ENCODE results near the gene PTPRM. TPM values are rescaled to one million over a fixed set of nuclear protein-coding genes. Genes with fewer than 3 reads are reported as not detected.

Gene PTPRM
- total and polyA plus RNA-seq, 4 donors, result 61.1 to 146 (median 87.5) TPM

DNA sequence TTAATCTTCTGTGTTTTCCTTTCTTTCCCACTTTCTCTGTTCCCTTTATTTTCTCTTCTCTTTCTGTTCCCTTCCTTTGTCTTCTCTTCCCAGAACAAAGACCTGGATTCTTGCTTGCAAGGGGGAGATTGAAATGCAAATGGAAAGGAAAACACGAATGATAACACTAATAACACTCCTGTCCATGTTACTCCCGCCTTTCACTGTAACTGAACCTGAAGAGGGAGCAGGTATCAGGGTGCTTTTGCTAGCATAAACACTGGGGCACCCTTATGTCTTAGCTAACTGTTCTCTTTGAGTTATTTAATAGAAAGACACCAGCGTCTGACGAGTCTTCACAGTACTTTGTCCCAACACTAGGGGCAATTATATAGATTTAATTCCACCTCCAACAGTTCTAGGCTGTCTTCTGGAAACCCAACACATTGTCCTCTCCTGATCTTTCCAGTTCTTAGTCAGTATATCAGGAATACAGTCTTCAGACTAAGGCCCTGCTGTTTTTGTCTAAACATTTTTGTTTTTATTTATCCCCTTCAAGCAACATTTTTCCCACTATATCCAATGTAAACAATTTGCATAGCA lies 99.2 kb downstream of the PTPRM start:
- DNase-seq (no peak), ATAC-seq (ENCODE audit: insufficient read depth, low FRiP score) (no peak)
- Histone ChIP-seq H3K36me3 (ENCODE audit: control insufficient read depth in 4 of 4, insufficient read depth in 4 of 4, low read length in 4 of 4) (peaks cover 0 to 4% (median 0%) of the 10 kb centered on the region in 4 donors), H3K9me3 (ENCODE audit: control insufficient read depth in 4 of 4, insufficient read depth in 3 of 4, low read length in 3 of 4) (no peaks in the 10 kb centered on the region), H3K9ac (ENCODE audit: insufficient read depth in 1 of 2, low read length in 2 of 2) (no peak overlapping the region), H3K4me1 (ENCODE audit: control insufficient read depth in 5 of 5, insufficient read depth in 5 of 5, low read length in 5 of 5) (peaks cover 0 to 13% (median 5%) of the 10 kb centered on the region in 5 donors), H3K27ac (ENCODE audit: low read depth in 1 of 2, low read length in 1 of 2) (no peak overlapping the region), H3K4me3 (no peak overlapping the region), H3K27me3 (ENCODE audit: control insufficient read depth in 3 of 3, insufficient read depth in 3 of 3, low read length in 2 of 3) (no peaks in the 10 kb centered on the region)
- TF ChIP-seq, protein P1, sequence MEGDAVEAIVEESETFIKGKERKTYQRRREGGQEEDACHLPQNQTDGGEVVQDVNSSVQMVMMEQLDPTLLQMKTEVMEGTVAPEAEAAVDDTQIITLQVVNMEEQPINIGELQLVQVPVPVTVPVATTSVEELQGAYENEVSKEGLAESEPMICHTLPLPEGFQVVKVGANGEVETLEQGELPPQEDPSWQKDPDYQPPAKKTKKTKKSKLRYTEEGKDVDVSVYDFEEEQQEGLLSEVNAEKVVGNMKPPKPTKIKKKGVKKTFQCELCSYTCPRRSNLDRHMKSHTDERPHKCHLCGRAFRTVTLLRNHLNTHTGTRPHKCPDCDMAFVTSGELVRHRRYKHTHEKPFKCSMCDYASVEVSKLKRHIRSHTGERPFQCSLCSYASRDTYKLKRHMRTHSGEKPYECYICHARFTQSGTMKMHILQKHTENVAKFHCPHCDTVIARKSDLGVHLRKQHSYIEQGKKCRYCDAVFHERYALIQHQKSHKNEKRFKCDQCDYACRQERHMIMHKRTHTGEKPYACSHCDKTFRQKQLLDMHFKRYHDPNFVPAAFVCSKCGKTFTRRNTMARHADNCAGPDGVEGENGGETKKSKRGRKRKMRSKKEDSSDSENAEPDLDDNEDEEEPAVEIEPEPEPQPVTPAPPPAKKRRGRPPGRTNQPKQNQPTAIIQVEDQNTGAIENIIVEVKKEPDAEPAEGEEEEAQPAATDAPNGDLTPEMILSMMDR (IDR thresholded peaks at IDR 0.05; ENCODE audit: control extremely low read depth, extremely low read depth), result no peak
- 85 to 91% methylated on average over 4 of the region's 4 CpGs for WGBS, 2 donors

GRCh38 chr18:7668392-7668791 lies 101.3 kb downstream of the PTPRM start:
- no peak overlapping the region for H3K9ac ChIP-seq (ENCODE audit: insufficient read depth in 1 of 2, low read length in 2 of 2)
- H3K27me3 ChIP-seq (ENCODE audit: control insufficient read depth in 3 of 3, insufficient read depth in 3 of 3, low read length in 2 of 3), result no peaks in the 10 kb centered on the region
- H3K36me3 ChIP-seq (ENCODE audit: control insufficient read depth in 4 of 4, insufficient read depth in 4 of 4, low read length in 4 of 4), result no peaks in the 10 kb centered on the region
- no peak overlapping the region for H3K4me3 ChIP-seq
- no peak overlapping the region for H3K27ac ChIP-seq (ENCODE audit: low read depth in 1 of 2, low read length in 1 of 2)
- TF ChIP-seq, protein P1 (IDR thresholded peaks at IDR 0.05; ENCODE audit: control extremely low read depth, extremely low read depth), result no peak
- no peaks in the 10 kb centered on the region for H3K9me3 ChIP-seq (ENCODE audit: control insufficient read depth in 4 of 4, insufficient read depth in 3 of 4, low read length in 3 of 4)
- DNase-seq, result no peak
- H3K4me1 ChIP-seq (ENCODE audit: control insufficient read depth in 5 of 5, insufficient read depth in 5 of 5, low read length in 5 of 5), result peaks cover 0 to 8% (median 3%) of the 10 kb centered on the region in 5 donors
- 91 to 96% methylated on average over 3 of the region's 3 CpGs for WGBS, 2 donors
- no peak for ATAC-seq (ENCODE audit: insufficient read depth, low FRiP score)

- no peaks in the 10 kb centered on the region for H3K36me3 ChIP-seq (ENCODE audit: control insufficient read depth in 4 of 4, insufficient read depth in 4 of 4, low read length in 4 of 4)
- no peak overlapping the region for H3K9ac ChIP-seq (ENCODE audit: insufficient read depth in 1 of 2, low read length in 2 of 2)
- 73 to 86% methylated on average over 3 of the region's 3 CpGs for WGBS, 2 donors
- TF ChIP-seq, protein P1 (IDR thresholded peaks at IDR 0.05; ENCODE audit: control extremely low read depth, extremely low read depth), result no peak
- H3K27ac ChIP-seq (ENCODE audit: low read depth in 1 of 2, low read length in 1 of 2), result no peak overlapping the region
- no peak for DNase-seq
- H3K9me3 ChIP-seq (ENCODE audit: control insufficient read depth in 4 of 4, insufficient read depth in 3 of 4, low read length in 3 of 4), result no peaks in the 10 kb centered on the region
- ATAC-seq (ENCODE audit: insufficient read depth, low FRiP score), result no peak
- H3K27me3 ChIP-seq (ENCODE audit: control insufficient read depth in 3 of 3, insufficient read depth in 3 of 3, low read length in 2 of 3), result no peaks in the 10 kb centered on the region
- no peak overlapping the region for H3K4me3 ChIP-seq
- H3K4me1 ChIP-seq (ENCODE audit: control insufficient read depth in 5 of 5, insufficient read depth in 5 of 5, low read length in 5 of 5), result peaks cover 0 to 10% (median under 1%) of the 10 kb centered on the region in 5 donors
Observed at GRCh38 chr18:7669361-7669760, 102.2 kb downstream of the PTPRM start.

- no peak overlapping the region for H3K9ac ChIP-seq (ENCODE audit: insufficient read depth in 1 of 2, low read length in 2 of 2)
- peaks cover 0 to 13% (median 0%) of the 10 kb centered on the region in 5 donors for H3K4me1 ChIP-seq (ENCODE audit: control insufficient read depth in 5 of 5, insufficient read depth in 5 of 5, low read length in 5 of 5)
- H3K27ac ChIP-seq (ENCODE audit: low read depth in 1 of 2, low read length in 1 of 2), result no peak overlapping the region
- no peaks in the 10 kb centered on the region for H3K36me3 ChIP-seq (ENCODE audit: control insufficient read depth in 4 of 4, insufficient read depth in 4 of 4, low read length in 4 of 4)
- ATAC-seq (ENCODE audit: insufficient read depth, low FRiP score) (no peak), DNase-seq (no peak)
- whole genome bisulfite sequencing, 2 donors, result 85 to 87% methylated on average over 2 of the region's 2 CpGs
- H3K4me3 ChIP-seq, result no peak overlapping the region
- H3K27me3 ChIP-seq (ENCODE audit: control insufficient read depth in 3 of 3, insufficient read depth in 3 of 3, low read length in 2 of 3), result no peaks in the 10 kb centered on the region
- TF ChIP-seq, protein P1 (IDR thresholded peaks at IDR 0.05; ENCODE audit: control extremely low read depth, extremely low read depth), result no peak
- H3K9me3 ChIP-seq (ENCODE audit: control insufficient read depth in 4 of 4, insufficient read depth in 3 of 4, low read length in 3 of 4), result no peaks in the 10 kb centered on the region
Observed at GRCh38 chr18:7671105-7671504, 104.0 kb downstream of the PTPRM start.

Data from lung (tissue), 12 donors.